AG10803 (cell line): ENCODE results near the gene CACNB2.

Source experiments
- DNase-seq: peaks from one replicate; pipeline ENCODE4 v3.0.0; 2010; ENCODE audit warnings: low read depth
- H3K4me3 ChIP-seq: 2 replicates; pipeline ENCODE4 v1.5.1; 2011; ENCODE audit warnings: mild to moderate bottlenecking, low read length, control low read depth
- TF ChIP-seq, protein P1 (sequence below): conservative IDR thresholded peaks from 2 replicates; pipeline ENCODE4 v1.5.1; 2011; ENCODE audit warnings: mild to moderate bottlenecking, low read length, control low read depth, inconsistent platforms

Gene CACNB2

GRCh38 chr10:18456984-18457383 lies 316.8 kb downstream of the CACNB2 start:
- DNase-seq: no peak
- TF ChIP-seq, protein P1, sequence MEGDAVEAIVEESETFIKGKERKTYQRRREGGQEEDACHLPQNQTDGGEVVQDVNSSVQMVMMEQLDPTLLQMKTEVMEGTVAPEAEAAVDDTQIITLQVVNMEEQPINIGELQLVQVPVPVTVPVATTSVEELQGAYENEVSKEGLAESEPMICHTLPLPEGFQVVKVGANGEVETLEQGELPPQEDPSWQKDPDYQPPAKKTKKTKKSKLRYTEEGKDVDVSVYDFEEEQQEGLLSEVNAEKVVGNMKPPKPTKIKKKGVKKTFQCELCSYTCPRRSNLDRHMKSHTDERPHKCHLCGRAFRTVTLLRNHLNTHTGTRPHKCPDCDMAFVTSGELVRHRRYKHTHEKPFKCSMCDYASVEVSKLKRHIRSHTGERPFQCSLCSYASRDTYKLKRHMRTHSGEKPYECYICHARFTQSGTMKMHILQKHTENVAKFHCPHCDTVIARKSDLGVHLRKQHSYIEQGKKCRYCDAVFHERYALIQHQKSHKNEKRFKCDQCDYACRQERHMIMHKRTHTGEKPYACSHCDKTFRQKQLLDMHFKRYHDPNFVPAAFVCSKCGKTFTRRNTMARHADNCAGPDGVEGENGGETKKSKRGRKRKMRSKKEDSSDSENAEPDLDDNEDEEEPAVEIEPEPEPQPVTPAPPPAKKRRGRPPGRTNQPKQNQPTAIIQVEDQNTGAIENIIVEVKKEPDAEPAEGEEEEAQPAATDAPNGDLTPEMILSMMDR: no peak
- no peak overlapping the region for H3K4me3 ChIP-seq

- no peak for DNase-seq
- H3K4me3 ChIP-seq: no peak overlapping the region
- TF ChIP-seq, protein P1: no peak
Observed at GRCh38 chr10:18460032-18460431, 319.8 kb downstream of the CACNB2 start.

GRCh38 chr10:18463673-18464211 lies 323.5 kb downstream of the CACNB2 start:
- H3K4me3 ChIP-seq: no peak overlapping the region
- no peak for DNase-seq
- TF ChIP-seq, protein P1: no peak

DNA sequence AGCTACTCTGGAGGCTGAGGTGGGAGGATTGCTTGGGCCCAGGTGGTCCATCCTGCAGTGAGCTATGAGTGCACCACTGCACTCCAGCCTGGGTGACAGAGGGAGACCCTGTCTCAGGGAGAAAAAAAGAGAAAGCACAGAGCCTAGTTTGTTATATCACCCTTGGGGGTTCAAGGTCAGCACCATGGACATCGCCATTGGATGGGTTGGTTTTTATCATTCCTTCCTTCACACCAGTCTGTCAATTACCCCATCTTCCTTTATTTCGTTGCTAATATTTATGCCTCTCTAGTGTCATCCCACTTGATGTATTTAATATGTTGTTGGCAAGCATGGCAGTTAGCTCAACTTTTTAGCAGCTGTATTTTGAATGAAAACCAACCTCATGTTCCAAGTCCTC lies 328.9 kb downstream of the CACNB2 start:
- DNase-seq: no peak
- TF ChIP-seq, protein P1: no peak
- no peak overlapping the region for H3K4me3 ChIP-seq

- H3K4me3 ChIP-seq: no peak overlapping the region
- no peak for DNase-seq
- TF ChIP-seq, protein P1: no peak
Observed at GRCh38 chr10:18472977-18473376, 332.8 kb downstream of the CACNB2 start.

GRCh38 chr10:18473424-18474117 lies 333.3 kb downstream of the CACNB2 start:
- H3K4me3 ChIP-seq: no peak overlapping the region
- no peak for DNase-seq
- TF ChIP-seq, protein P1: no peak

DNA sequence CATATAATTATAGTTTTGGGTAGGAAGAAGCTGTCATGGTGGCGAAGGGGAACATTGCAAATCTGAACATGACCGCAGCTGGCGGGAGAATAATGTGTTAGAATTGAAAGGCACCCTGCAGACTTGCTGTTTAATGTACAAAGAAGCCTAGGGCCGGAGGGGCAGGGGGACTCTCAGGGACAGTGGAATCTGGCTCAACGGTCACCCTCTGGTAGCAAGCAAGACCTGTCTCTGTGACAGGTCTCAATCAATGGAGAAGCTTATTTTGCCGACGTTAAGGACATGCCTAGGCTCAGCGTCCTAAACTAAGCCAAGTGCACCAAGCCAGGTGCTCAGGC lies 333.9 kb downstream of the CACNB2 start:
- H3K4me3 ChIP-seq: no peak overlapping the region
- TF ChIP-seq, protein P1: no peak
- no peak for DNase-seq
